K562 (cell line): ENCODE results near the gene TMEM176A. TPM values are rescaled to one million over a fixed set of nuclear protein-coding genes. Genes with fewer than 3 reads are reported as not detected.

Source experiments
- ATAC-seq: fragments of 200-7000 bp; cut with Tn5 transposase; 3 replicates; pipeline ENCODE4 v1.9.1; 2020; ENCODE audit warnings: moderate library complexity
- BruUV-seq: library from RNA; stranded (reverse); fragments of 400-500 nt; replicated peaks from 2 replicates; lab custom pipeline; 2021; lab: Mats Ljungman, UMichigan
- CTCF ChIA-PET: fragments of 300-600 bp; formaldehyde crosslinking; extraction: SDS; loops from one replicate; lab custom pipeline; 2021; ENCODE audit warnings: low intra/inter-chr PET ratio; lab: Yijun Ruan, JAX
- POLR2A ChIA-PET: fragments of 300-600, 350-650 bp; sonication (Branson Sonifier 250); formaldehyde crosslinking; extraction: SDS; loops from one replicate; lab custom pipeline; 2021; ENCODE audit warnings: antibody characterized with exemption, inconsistent platforms; lab: Yijun Ruan, JAX
- DNase-seq, 4 experiments: peaks; one replicate each; pipeline versions ENCODE4 v3.0.0 to v3.0.0-alpha.2; 2011 to 2018; ENCODE audit warnings: low spot score in 3 of 4, mixed read lengths in 3 of 4; ENCODE audit errors: extremely low read depth in 1 of 4
- FAIRE-seq: peaks from 2 replicates; lab custom pipeline; 2011; peaks lifted over from hg19 to GRCh38; lab: Jason Lieb, UNC
- H2AFZ ChIP-seq: 2 replicates; pipeline ENCODE4 v1.6.0; 2011; ENCODE audit warnings: low read depth, low read length, control low read depth, inconsistent platforms
- H3K27ac ChIP-seq: fragments of 200-600 bp; 3 replicates; pipeline ENCODE4 v1.8.0; 2011; ENCODE audit warnings: low read depth, mild to moderate bottlenecking, control low read depth, inconsistent platforms, low read length, moderate library complexity, mixed read lengths; ENCODE audit errors: extremely low read depth
- H3K27me3 ChIP-seq, 2 experiments: fragments of 300-600 bp in 1 of 2; 2 replicates in 1 of 2; 3 replicates in 1 of 2; pipeline versions ENCODE4 v1.6.0 to v1.8.0; 2011; ENCODE audit warnings: inconsistent platforms in 2 of 2, low read length in 2 of 2, mild to moderate bottlenecking in 1 of 2, mixed read lengths in 1 of 2, moderate library complexity in 1 of 2; ENCODE audit not compliant: control insufficient read depth in 2 of 2, insufficient read depth in 2 of 2
- H3K36me3 ChIP-seq: fragments of 300-600 bp; 3 replicates; pipeline ENCODE4 v1.8.0; 2011; ENCODE audit warnings: mild to moderate bottlenecking, low read length, inconsistent platforms; ENCODE audit not compliant: control insufficient read depth, insufficient read depth
- H3K4me1 ChIP-seq, 2 experiments: fragments of 200-600 bp in 1 of 2; replicated peaks in 1 of 2; 2 replicates in 1 of 2; 3 replicates in 1 of 2; pipeline versions ENCODE4 v1.5.1 to v1.8.0; 2011; ENCODE audit warnings: inconsistent platforms in 2 of 2, low read length in 2 of 2, mild to moderate bottlenecking in 1 of 2, mixed read lengths in 1 of 2, moderate library complexity in 1 of 2; ENCODE audit not compliant: control insufficient read depth in 2 of 2, insufficient read depth in 2 of 2
- H3K4me2 ChIP-seq: 2 replicates; pipeline ENCODE4 v1.6.1; 2011; ENCODE audit warnings: low read length, control low read depth, inconsistent platforms, mixed read lengths; ENCODE audit not compliant: insufficient read depth
- H3K4me3 ChIP-seq: fragments of 200-600 bp; sonication (generic), shearing (Covaris generic); 2 replicates; pipeline ENCODE4 v1.5.1; 2016; ENCODE audit warnings: control low read depth, inconsistent platforms
- H3K79me2 ChIP-seq: fragments of 200-600 bp; 3 replicates; pipeline ENCODE4 v1.8.0; 2011; ENCODE audit warnings: low read length, inconsistent platforms; ENCODE audit not compliant: control insufficient read depth, insufficient read depth
- H3K9ac ChIP-seq, 2 experiments: 2 replicates each; pipeline versions ENCODE4 v1.6.0 to v1.6.1; 2011; ENCODE audit warnings: low read depth in 2 of 2, low read length in 2 of 2, control low read depth in 1 of 2, inconsistent platforms in 1 of 2, mild to moderate bottlenecking in 1 of 2, mixed read lengths in 1 of 2; ENCODE audit not compliant: insufficient read depth in 1 of 2
- H3K9me1 ChIP-seq: one replicate; pipeline ENCODE4 v1.6.0; 2011; ENCODE audit warnings: inconsistent platforms, mild to moderate bottlenecking, low read length, moderate library complexity; ENCODE audit not compliant: control insufficient read depth, insufficient read depth
- H3K9me3 ChIP-seq: replicated peaks from 2 replicates; pipeline ENCODE4 v1.5.1; 2011; ENCODE audit warnings: low read depth, low read length, inconsistent platforms; ENCODE audit not compliant: control insufficient read depth, insufficient read depth
- H4K20me1 ChIP-seq: replicated peaks from 2 replicates; pipeline ENCODE4 v1.6.1; 2011; ENCODE audit warnings: low read length, inconsistent platforms, mixed read lengths; ENCODE audit not compliant: control insufficient read depth, insufficient read depth
- MTA2 ChIP-seq: fragments of 450-650 bp; IDR thresholded peaks from 2 replicates; pipeline ENCODE4 v1.6.1; 2016; ENCODE audit warnings: low read depth
- POLR2AphosphoS5 ChIP-seq: IDR thresholded peaks from 2 replicates; pipeline ENCODE4 v1.6.1; 2011; ENCODE audit warnings: mild to moderate bottlenecking, low read depth, low read length, moderate library complexity; ENCODE audit not compliant: control insufficient read depth, insufficient read depth
- SMARCE1 ChIP-seq: fragments of 450-650 bp; IDR thresholded peaks from 2 replicates; pipeline ENCODE4 v1.7.1; 2016; ENCODE audit warnings: mild to moderate bottlenecking
- STAT5B ChIP-seq: fragments of 250-450 bp; sonication (Bioruptor Pico); IDR thresholded peaks from 2 replicates; pipeline ENCODE4 v1.8.0; 2021; ENCODE audit warnings: mild to moderate bottlenecking, inconsistent platforms
- TSC22D4 ChIP-seq: fragments of 450-650 bp; IDR thresholded peaks from 2 replicates; pipeline ENCODE4 v1.6.1; 2016; ENCODE audit warnings: missing genetic modification characterization, missing biosample characterization, control low read depth
- WGBS: fragments of 100-300 bp; shearing (Covaris generic); methylation state at CpG from one replicate; pipeline ENCODE4 v1.1.6; 2016; ENCODE audit warnings: low coverage, mixed read lengths; ENCODE audit not compliant: insufficient coverage; ENCODE audit errors: missing lambda C conversion rate; 5-methylcytosine and 5-hydroxymethylcytosine counted together
- in situ Hi-C: fragments of 300-500 bp; cut with MboI; formaldehyde crosslinking; loops from 4 replicates; pipeline ENCODE4 v1.15.0; 2018; ENCODE audit warnings: inconsistent platforms, mixed read lengths
- intact Hi-C: fragments of 100-400 bp; cut with micrococcal nuclease; formaldehyde crosslinking; loops from 2 replicates; pipeline ENCODE4 v1.14.2; 2022
- polyA plus RNA-seq, 8 experiments: library from polyadenylated mRNA; depleted of rRNA in 4 of 8; stranded (reverse) in 5 of 8; unstranded in 3 of 8; fragments of >200 nt; fragmentation: Nextera tagmentation in 2 of 8; fragmentation: Illumina TruSeq in 1 of 8; extraction: Ambion mirVana in 2 of 8; extraction: Trizol in 1 of 8; gene quantifications; 2 replicates each; pipeline versions ENCODE4 v1.2.1 to v1.2.3, GENCODE V29; 2011 to 2014; ENCODE audit warnings: inconsistent platforms in 1 of 8, missing spikeins in 1 of 8
- total RNA-seq, 7 experiments: library from RNA; depleted of rRNA in 6 of 7; stranded (reverse); fragments of >200 nt in 6 of 7; fragmentation: Illumina TruSeq in 2 of 7; extraction: Trizol in 2 of 7; gene quantifications; 2 replicates each; pipeline versions ENCODE4 v1.2.1 to v1.2.3, GENCODE V29; 2011 to 2021; ENCODE audit warnings: low replicate concordance in 1 of 7
- TF ChIP-seq, protein P1 (sequence below): fragments of 200-600 bp; sonication (generic); IDR thresholded peaks from one replicate; pipeline ENCODE4 v1.6.1; 2012; ENCODE audit warnings: mild to moderate bottlenecking, low read depth, low read length, inconsistent platforms
- TF ChIP-seq, protein P2 (sequence below): fragments of 450-650 bp; formaldehyde crosslinking; IDR thresholded peaks from 2 replicates; pipeline ENCODE4 v1.4.0; 2020; ENCODE audit warnings: mild to moderate bottlenecking, moderate library complexity
- TF ChIP-seq, protein P3 (sequence below): fragments of 250-450 bp; sonication (Bioruptor Pico); IDR thresholded peaks from 2 replicates; pipeline ENCODE4 v1.4.0; 2020; ENCODE audit warnings: mild to moderate bottlenecking, moderate library complexity

TMEM176A gene
- total and polyA plus RNA-seq, 9 of the 15 experiments (the other 6 are each of a cell fraction or from before 2014, with no cell fraction given), result 0.31 TPM; not detected in 8

DNA sequence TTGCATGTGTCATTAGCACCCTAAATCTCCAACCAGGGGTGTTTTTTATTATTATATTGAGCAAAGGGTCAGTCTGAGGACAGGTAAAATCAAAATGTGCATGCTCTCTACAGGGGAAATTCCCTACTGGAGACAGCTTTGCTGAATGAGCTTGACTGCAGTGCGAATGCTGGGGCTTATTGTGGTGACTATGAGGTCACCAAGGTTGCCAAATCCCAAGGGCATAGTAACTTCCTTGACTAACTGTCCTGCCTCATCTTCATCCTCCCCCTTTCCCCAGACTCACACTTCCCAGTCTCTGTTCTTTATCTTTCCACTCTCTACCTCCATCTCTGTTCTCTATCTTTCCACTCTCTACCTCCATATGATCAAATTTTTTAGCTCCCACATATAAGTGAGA lies 28.9 kb downstream of the TMEM176A start:
- no peak overlapping the region for H2AFZ ChIP-seq
- no peak for ATAC-seq
- no peak overlapping the region for H3K27ac ChIP-seq
- ChIA-PET CTCF (interaction anchor here (0.7 kb wide), 1 partner anchor 308 kb away, joined by 3 read pairs; no protein-coding TSS in a partner anchor), POLR2A (no interaction called here)
- H3K4me1 ChIP-seq, result peaks cover 0 to 4% of the 10 kb centered on the region in 2 experiments; a peak in 2 of 5 replicates
- H4K20me1 ChIP-seq, result no peaks in the 10 kb centered on the region
- no peaks in the 10 kb centered on the region for H3K79me2 ChIP-seq
- FAIRE-seq, result no peak
- WGBS, result 0% methylated on average over 1 of the region's 1 CpG
- no peak overlapping the region for H3K9ac ChIP-seq
- no peaks in the 10 kb centered on the region for H3K9me1 ChIP-seq
- H3K9me3 ChIP-seq, result peaks cover 3% of the 10 kb centered on the region; the same call in 1 of the 2 replicates
- peaks cover 3 to 28% of the 10 kb centered on the region in 2 experiments; a peak in 4 of 5 replicates for H3K27me3 ChIP-seq
- no peak for DNase-seq
- BruUV-seq, result no TSS peak
- intact Hi-C loops (no loop called here), in situ Hi-C loops (no loop called here)
- H3K36me3 ChIP-seq, result no peaks in the 10 kb centered on the region
- no peak overlapping the region for H3K4me3 ChIP-seq
- no peak overlapping the region for H3K4me2 ChIP-seq
- TF ChIP-seq STAT5B (CRISPR knock-in tag) (no peak), TSC22D4 (no peak), MTA2 (no peak), POLR2AphosphoS5 (no peak), SMARCE1 (no peak)
- TF ChIP-seq, protein P1, sequence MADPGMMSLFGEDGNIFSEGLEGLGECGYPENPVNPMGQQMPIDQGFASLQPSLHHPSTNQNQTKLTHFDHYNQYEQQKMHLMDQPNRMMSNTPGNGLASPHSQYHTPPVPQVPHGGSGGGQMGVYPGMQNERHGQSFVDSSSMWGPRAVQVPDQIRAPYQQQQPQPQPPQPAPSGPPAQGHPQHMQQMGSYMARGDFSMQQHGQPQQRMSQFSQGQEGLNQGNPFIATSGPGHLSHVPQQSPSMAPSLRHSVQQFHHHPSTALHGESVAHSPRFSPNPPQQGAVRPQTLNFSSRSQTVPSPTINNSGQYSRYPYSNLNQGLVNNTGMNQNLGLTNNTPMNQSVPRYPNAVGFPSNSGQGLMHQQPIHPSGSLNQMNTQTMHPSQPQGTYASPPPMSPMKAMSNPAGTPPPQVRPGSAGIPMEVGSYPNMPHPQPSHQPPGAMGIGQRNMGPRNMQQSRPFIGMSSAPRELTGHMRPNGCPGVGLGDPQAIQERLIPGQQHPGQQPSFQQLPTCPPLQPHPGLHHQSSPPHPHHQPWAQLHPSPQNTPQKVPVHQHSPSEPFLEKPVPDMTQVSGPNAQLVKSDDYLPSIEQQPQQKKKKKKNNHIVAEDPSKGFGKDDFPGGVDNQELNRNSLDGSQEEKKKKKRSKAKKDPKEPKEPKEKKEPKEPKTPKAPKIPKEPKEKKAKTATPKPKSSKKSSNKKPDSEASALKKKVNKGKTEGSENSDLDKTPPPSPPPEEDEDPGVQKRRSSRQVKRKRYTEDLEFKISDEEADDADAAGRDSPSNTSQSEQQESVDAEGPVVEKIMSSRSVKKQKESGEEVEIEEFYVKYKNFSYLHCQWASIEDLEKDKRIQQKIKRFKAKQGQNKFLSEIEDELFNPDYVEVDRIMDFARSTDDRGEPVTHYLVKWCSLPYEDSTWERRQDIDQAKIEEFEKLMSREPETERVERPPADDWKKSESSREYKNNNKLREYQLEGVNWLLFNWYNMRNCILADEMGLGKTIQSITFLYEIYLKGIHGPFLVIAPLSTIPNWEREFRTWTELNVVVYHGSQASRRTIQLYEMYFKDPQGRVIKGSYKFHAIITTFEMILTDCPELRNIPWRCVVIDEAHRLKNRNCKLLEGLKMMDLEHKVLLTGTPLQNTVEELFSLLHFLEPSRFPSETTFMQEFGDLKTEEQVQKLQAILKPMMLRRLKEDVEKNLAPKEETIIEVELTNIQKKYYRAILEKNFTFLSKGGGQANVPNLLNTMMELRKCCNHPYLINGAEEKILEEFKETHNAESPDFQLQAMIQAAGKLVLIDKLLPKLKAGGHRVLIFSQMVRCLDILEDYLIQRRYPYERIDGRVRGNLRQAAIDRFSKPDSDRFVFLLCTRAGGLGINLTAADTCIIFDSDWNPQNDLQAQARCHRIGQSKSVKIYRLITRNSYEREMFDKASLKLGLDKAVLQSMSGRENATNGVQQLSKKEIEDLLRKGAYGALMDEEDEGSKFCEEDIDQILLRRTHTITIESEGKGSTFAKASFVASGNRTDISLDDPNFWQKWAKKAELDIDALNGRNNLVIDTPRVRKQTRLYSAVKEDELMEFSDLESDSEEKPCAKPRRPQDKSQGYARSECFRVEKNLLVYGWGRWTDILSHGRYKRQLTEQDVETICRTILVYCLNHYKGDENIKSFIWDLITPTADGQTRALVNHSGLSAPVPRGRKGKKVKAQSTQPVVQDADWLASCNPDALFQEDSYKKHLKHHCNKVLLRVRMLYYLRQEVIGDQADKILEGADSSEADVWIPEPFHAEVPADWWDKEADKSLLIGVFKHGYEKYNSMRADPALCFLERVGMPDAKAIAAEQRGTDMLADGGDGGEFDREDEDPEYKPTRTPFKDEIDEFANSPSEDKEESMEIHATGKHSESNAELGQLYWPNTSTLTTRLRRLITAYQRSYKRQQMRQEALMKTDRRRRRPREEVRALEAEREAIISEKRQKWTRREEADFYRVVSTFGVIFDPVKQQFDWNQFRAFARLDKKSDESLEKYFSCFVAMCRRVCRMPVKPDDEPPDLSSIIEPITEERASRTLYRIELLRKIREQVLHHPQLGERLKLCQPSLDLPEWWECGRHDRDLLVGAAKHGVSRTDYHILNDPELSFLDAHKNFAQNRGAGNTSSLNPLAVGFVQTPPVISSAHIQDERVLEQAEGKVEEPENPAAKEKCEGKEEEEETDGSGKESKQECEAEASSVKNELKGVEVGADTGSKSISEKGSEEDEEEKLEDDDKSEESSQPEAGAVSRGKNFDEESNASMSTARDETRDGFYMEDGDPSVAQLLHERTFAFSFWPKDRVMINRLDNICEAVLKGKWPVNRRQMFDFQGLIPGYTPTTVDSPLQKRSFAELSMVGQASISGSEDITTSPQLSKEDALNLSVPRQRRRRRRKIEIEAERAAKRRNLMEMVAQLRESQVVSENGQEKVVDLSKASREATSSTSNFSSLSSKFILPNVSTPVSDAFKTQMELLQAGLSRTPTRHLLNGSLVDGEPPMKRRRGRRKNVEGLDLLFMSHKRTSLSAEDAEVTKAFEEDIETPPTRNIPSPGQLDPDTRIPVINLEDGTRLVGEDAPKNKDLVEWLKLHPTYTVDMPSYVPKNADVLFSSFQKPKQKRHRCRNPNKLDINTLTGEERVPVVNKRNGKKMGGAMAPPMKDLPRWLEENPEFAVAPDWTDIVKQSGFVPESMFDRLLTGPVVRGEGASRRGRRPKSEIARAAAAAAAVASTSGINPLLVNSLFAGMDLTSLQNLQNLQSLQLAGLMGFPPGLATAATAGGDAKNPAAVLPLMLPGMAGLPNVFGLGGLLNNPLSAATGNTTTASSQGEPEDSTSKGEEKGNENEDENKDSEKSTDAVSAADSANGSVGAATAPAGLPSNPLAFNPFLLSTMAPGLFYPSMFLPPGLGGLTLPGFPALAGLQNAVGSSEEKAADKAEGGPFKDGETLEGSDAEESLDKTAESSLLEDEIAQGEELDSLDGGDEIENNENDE, result no peak
- TF ChIP-seq, protein P2, sequence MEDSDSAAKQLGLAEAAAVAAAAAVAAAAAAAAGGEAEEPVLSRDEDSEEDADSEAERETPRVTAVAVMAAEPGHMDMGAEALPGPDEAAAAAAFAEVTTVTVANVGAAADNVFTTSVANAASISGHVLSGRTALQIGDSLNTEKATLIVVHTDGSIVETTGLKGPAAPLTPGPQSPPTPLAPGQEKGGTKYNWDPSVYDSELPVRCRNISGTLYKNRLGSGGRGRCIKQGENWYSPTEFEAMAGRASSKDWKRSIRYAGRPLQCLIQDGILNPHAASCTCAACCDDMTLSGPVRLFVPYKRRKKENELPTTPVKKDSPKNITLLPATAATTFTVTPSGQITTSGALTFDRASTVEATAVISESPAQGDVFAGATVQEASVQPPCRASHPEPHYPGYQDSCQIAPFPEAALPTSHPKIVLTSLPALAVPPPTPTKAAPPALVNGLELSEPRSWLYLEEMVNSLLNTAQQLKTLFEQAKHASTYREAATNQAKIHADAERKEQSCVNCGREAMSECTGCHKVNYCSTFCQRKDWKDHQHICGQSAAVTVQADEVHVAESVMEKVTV (CRISPR knock-in tag), result no peak
- TF ChIP-seq, protein P3, sequence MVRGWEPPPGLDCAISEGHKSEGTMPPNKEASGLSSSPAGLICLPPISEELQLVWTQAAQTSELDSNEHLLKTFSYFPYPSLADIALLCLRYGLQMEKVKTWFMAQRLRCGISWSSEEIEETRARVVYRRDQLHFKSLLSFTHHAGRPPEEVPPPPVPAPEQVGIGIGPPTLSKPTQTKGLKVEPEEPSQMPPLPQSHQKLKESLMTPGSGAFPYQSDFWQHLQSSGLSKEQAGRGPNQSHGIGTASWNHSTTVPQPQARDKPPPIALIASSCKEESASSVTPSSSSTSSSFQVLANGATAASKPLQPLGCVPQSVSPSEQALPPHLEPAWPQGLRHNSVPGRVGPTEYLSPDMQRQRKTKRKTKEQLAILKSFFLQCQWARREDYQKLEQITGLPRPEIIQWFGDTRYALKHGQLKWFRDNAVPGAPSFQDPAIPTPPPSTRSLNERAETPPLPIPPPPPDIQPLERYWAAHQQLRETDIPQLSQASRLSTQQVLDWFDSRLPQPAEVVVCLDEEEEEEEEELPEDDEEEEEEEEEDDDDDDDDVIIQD (CRISPR knock-in tag), result no peak
